Natural killer cell (primary cell): ENCODE results near the gene ALOX15B. TPM values are rescaled to one million over a fixed set of nuclear protein-coding genes. Genes with fewer than 3 reads are reported as not detected.

Source experiments
- ATAC-seq, 3 donors: fragments of 150-1000 bp in 2 of 3; fragments of 200-7000 bp in 1 of 3; cut with Tn5 transposase; 1 replicate in 1 of 3; 2 replicates in 2 of 3; pipeline ENCODE4 v1.10.0; 2021; ENCODE audit warnings: mild to moderate bottlenecking in 2 of 3, moderate library complexity in 2 of 3
- DNase-seq, 2 donors: peaks; one replicate each; pipeline versions ENCODE4 v3.0.0 to v3.0.0-alpha.2; 2013 to 2021; ENCODE audit warnings: mixed read lengths in 1 of 2
- H3K27ac ChIP-seq: one replicate; pipeline ENCODE4 v1.5.1; 2013; ENCODE audit warnings: mild to moderate bottlenecking, low read length
- H3K27me3 ChIP-seq: one replicate; pipeline ENCODE4 v1.6.1; 2013; ENCODE audit warnings: low read length; ENCODE audit not compliant: control insufficient read depth, insufficient read depth
- H3K36me3 ChIP-seq: one replicate; pipeline ENCODE4 v1.6.1; 2013; ENCODE audit warnings: low read length; ENCODE audit not compliant: control insufficient read depth, insufficient read depth
- H3K4me1 ChIP-seq: one replicate; pipeline ENCODE4 v1.6.1; 2013; ENCODE audit warnings: low read length; ENCODE audit not compliant: control insufficient read depth, insufficient read depth
- H3K4me3 ChIP-seq: one replicate; pipeline ENCODE4 v1.5.1; 2013; ENCODE audit warnings: low read length
- H3K9me3 ChIP-seq: one replicate; pipeline ENCODE4 v1.6.1; 2013; ENCODE audit warnings: low read length; ENCODE audit not compliant: control insufficient read depth, insufficient read depth
- H3K27ac Mint-ChIP-seq, 2 donors: one replicate each; pipeline ENCODE4 v1.8.0; 2022; ENCODE audit warnings: mild to moderate bottlenecking in 2 of 2, mixed read lengths in 2 of 2, moderate library complexity in 1 of 2
- H3K27me3 Mint-ChIP-seq, 2 donors: one replicate each; pipeline ENCODE4 v1.8.0; 2022; ENCODE audit warnings: low read depth in 2 of 2, mixed read lengths in 2 of 2
- H3K36me3 Mint-ChIP-seq: one replicate; pipeline ENCODE4 v1.8.0; 2022; ENCODE audit warnings: mixed read lengths
- H3K4me1 Mint-ChIP-seq, 2 donors: one replicate each; pipeline ENCODE4 v1.8.0; 2022; ENCODE audit warnings: mixed read lengths in 2 of 2
- H3K4me3 Mint-ChIP-seq: one replicate; pipeline ENCODE4 v1.8.0; 2022; ENCODE audit warnings: mild to moderate bottlenecking, moderate library complexity, mixed read lengths
- H3K9me3 Mint-ChIP-seq, 2 donors: one replicate each; pipeline ENCODE4 v1.8.0; 2022; ENCODE audit warnings: mixed read lengths in 2 of 2
- CTCF ChIP-seq: fragments of 200-600 bp; IDR thresholded peaks from one replicate; pipeline ENCODE4 v1.8.0; 2022; ENCODE audit warnings: antibody characterized with exemption
- WGBS: methylation state at CpG from one replicate; pipeline ENCODE4 v1.1.7; 2013; ENCODE audit warnings: missing lambda C conversion rate; ENCODE audit not compliant: insufficient coverage; 5-methylcytosine and 5-hydroxymethylcytosine counted together
- intact Hi-C: fragments of 100-400 bp; cut with micrococcal nuclease; formaldehyde crosslinking; loops from one replicate; pipeline ENCODE4 v1.14.2; 2022
- total RNA-seq, 4 donors: library from RNA; stranded (reverse); fragments of 120-200 nt in 1 of 4; gene quantifications; one replicate each; pipeline versions ENCODE4 v1.2.3 to v1.2.4, GENCODE V29; 2013 to 2022

Gene ALOX15B
- total RNA-seq, 3 donors from 2014 or later (not counting 1 experiment from before 2014, with no cell fraction given) = not detected

- no peaks in the 10 kb centered on the region for H3K36me3 ChIP-seq
- intact Hi-C loops = loop anchor here (5.0 kb wide), 1 partner anchor 35 kb away; the partner anchor contains the start of gene ALOXE3
- H3K27ac ChIP-seq = no peak overlapping the region
- no peaks in the 10 kb centered on the region for H3K36me3 Mint-ChIP-seq
- peaks cover 0 to 14% of the 10 kb centered on the region in 2 donors for H3K4me1 Mint-ChIP-seq
- H3K27ac Mint-ChIP-seq = no peak overlapping the region
- H3K4me1 ChIP-seq = peaks cover 19% of the 10 kb centered on the region
- TF ChIP-seq CTCF = no peak
- no peaks in the 10 kb centered on the region for H3K9me3 Mint-ChIP-seq
- no peak overlapping the region for H3K4me3 Mint-ChIP-seq
- ATAC-seq = no peak
- no peaks in the 10 kb centered on the region for H3K27me3 ChIP-seq
- DNase-seq = no peak
- 96% methylated on average over 10 of the region's 10 CpGs for WGBS
- peaks cover 0 to 3% of the 10 kb centered on the region in 2 donors for H3K27me3 Mint-ChIP-seq
- H3K9me3 ChIP-seq = no peaks in the 10 kb centered on the region
- no peak overlapping the region for H3K4me3 ChIP-seq
Measured at GRCh38 chr17:8082292-8082691, 43.4 kb downstream of the ALOX15B start.

GRCh38 chr17:8084250-8084649 lies 45.4 kb downstream of the ALOX15B start:
- H3K9me3 ChIP-seq = no peaks in the 10 kb centered on the region
- Mint-ChIP-seq H3K4me1 (peaks cover 0 to 10% of the 10 kb centered on the region in 2 donors), H3K27ac (no peak overlapping the region), H3K9me3 (no peaks in the 10 kb centered on the region), H3K4me3 (no peak overlapping the region), H3K27me3 (peaks cover 7 to 13% of the 10 kb centered on the region in 2 donors), H3K36me3 (no peaks in the 10 kb centered on the region)
- H3K27ac ChIP-seq = no peak overlapping the region
- no peak overlapping the region for H3K4me3 ChIP-seq
- DNase-seq (no peak), ATAC-seq (no peak)
- H3K4me1 ChIP-seq = peaks cover 11% of the 10 kb centered on the region
- no peaks in the 10 kb centered on the region for H3K36me3 ChIP-seq
- TF ChIP-seq CTCF = no peak
- no peaks in the 10 kb centered on the region for H3K27me3 ChIP-seq
- WGBS = 92% methylated on average over 6 of the region's 6 CpGs
- intact Hi-C loops = loop anchor here (5.0 kb wide), 1 partner anchor 33 kb away; the partner anchor contains the start of gene ALOXE3

GRCh38 chr17:8087075-8087951 lies 48.5 kb downstream of the ALOX15B start, which contains the start of gene ALOX12B:
TSS of gene ALOX12B (minus strand) at chr17:8087716. CDS start at chr17:8087442, 274 bp downstream.
- 88% methylated on average over 20 of the region's 20 CpGs for WGBS
- no peaks in the 10 kb centered on the region for H3K36me3 Mint-ChIP-seq
- Histone ChIP-seq H3K9me3 (no peaks in the 10 kb centered on the region), H3K27me3 (no peaks in the 10 kb centered on the region), H3K4me3 (no peak within 1 kb of the TSS), H3K27ac (no peak within 1 kb of the TSS), H3K36me3 (no peaks in the 10 kb centered on the region), H3K4me1 (peaks cover 3% of the 10 kb centered on the region)
- no peak for TF ChIP-seq CTCF
- no peak within 1 kb of the TSS for H3K27ac Mint-ChIP-seq
- no peak within 1 kb of the TSS for H3K4me3 Mint-ChIP-seq
- H3K4me1 Mint-ChIP-seq = no peaks in the 10 kb centered on the region
- peaks cover 23 to 29% of the 10 kb centered on the region in 2 donors for H3K27me3 Mint-ChIP-seq
- ATAC-seq (no peak), DNase-seq (no peak)
- intact Hi-C loops = no loop called here
- no peaks in the 10 kb centered on the region for H3K9me3 Mint-ChIP-seq
